Measurements from ENCODE around the gene AMOT.

GRCh38 chrX:112822892-112823291 is 17.7 kb downstream of the AMOT start:
- TF ChIP-seq MAX (IDR thresholded peaks at IDR 0.05) (no peak), FOXM1 (IDR thresholded peaks at IDR 0.05; ENCODE audit: borderline replicate concordance, low read depth) (no peak), CEBPB (IDR thresholded peaks at IDR 0.05) (no peak), USF1 (IDR thresholded peaks at IDR 0.05) (no peak), ZBTB7A (IDR thresholded peaks at IDR 0.05; ENCODE audit: low read depth) (no peak), EGR1 (IDR thresholded peaks at IDR 0.05) (no peak), REST (IDR thresholded peaks at IDR 0.05; ENCODE audit: low read depth) (no peak)
